Measurements from ENCODE around the gene CELSR3.

DNA sequence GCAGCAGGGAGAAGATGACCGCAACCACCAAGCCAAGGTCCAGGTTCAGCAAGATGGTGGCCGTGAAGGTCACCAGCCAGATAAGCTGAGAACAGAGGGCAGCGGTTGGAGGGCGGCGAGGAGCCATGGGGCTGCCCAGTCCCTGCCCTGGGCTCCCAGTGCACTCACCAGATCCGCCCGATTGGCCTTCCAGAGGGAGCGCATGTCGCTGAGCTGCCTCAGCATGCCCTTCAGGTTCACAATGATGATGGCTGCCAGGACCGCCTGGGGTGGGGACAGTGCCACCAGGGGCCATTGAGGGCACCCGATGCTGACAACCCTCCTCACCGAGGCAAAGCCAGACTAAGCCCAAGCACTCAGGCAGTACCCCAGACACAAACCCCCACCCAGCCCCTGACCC, 32.8 kb downstream of the CELSR3 start:
- TF ChIP-seq SMC3 (IDR thresholded peaks at IDR 0.05; ENCODE audit: low read depth, low read length) = no peak
- no peak for TF ChIP-seq CTCF (conservative IDR thresholded peaks at IDR 0.05; ENCODE audit: low read depth, low read length)
- TF ChIP-seq POLR2A (IDR thresholded peaks at IDR 0.05; ENCODE audit: low read depth, low read length) = no peak
- no peak for TF ChIP-seq FOS (IDR thresholded peaks at IDR 0.05; ENCODE audit: low read depth, low read length)
